DND-41 (cell line): ENCODE data around the gene INSIG2.

ENCODE experiments used
- EZH2 ChIP-seq: IDR thresholded peaks from 3 replicates; pipeline ENCODE4 v1.6.1; 2012; ENCODE audit warnings: borderline replicate concordance, low read depth, mild to moderate bottlenecking, moderate library complexity, low read length, inconsistent platforms; ENCODE audit not compliant: severe bottlenecking
- TF ChIP-seq, protein P1 (sequence below): IDR thresholded peaks from 2 replicates; pipeline ENCODE4 v1.5.1; 2012; ENCODE audit warnings: borderline replicate concordance, low read length, moderate library complexity, mild to moderate bottlenecking; ENCODE audit not compliant: poor library complexity, severe bottlenecking; ENCODE audit errors: extremely low read depth

GRCh38 chr2:118122594-118123281, 34.5 kb downstream of the INSIG2 start:
- no peak for TF ChIP-seq EZH2
- TF ChIP-seq, protein P1, sequence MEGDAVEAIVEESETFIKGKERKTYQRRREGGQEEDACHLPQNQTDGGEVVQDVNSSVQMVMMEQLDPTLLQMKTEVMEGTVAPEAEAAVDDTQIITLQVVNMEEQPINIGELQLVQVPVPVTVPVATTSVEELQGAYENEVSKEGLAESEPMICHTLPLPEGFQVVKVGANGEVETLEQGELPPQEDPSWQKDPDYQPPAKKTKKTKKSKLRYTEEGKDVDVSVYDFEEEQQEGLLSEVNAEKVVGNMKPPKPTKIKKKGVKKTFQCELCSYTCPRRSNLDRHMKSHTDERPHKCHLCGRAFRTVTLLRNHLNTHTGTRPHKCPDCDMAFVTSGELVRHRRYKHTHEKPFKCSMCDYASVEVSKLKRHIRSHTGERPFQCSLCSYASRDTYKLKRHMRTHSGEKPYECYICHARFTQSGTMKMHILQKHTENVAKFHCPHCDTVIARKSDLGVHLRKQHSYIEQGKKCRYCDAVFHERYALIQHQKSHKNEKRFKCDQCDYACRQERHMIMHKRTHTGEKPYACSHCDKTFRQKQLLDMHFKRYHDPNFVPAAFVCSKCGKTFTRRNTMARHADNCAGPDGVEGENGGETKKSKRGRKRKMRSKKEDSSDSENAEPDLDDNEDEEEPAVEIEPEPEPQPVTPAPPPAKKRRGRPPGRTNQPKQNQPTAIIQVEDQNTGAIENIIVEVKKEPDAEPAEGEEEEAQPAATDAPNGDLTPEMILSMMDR, result no peak
